Stimulated activated CD4-positive, alpha-beta T cell treated with anti-CD3 and anti-CD28 coated beads, Interleukin-2, amount 100 ng/mL, for 4 hours (primary cell): ENCODE data around the gene NLRP12.
"Not testable (repeated sequence)": the region's sequence is repeated elsewhere in the genome, so short reads cannot be mapped to it uniquely, and the experiment has no call there.

Experiments
- DNase-seq: peaks from one replicate; pipeline ENCODE4 v3.0.0-alpha.2; 2020; ENCODE audit warnings: low read depth

NLRP12 gene

GRCh38 chr19:53838446-53838845 is 14.3 kb upstream of the NLRP12 start:
- DNase-seq: not testable (repeated sequence)

- not testable (repeated sequence) for DNase-seq
Observed at GRCh38 chr19:53832861-53833260, 8.7 kb upstream of the NLRP12 start.

DNA sequence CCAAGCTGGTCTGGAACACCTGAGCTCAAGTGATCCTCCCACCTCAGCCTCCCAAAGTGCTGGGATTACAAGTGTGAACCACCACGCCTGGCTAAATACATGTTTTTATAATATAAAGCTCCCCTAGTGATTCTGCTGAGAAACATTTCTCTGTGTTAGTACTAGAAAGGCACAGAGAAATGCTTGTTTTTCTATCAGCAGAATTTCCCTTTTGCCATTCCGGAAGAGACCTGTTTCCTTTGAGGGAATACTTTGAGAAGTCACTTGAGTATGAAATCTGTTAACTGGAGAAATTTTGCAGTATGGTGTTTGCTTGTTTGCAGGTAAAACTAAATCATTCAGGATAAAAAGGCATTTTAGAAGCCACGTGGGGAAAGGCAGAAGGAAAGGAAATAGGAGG is 4.4 kb upstream of the NLRP12 start:
- DNase-seq: no peak

- no peak for DNase-seq
Observed at GRCh38 chr19:53826876-53827275, 2.8 kb upstream of the NLRP12 start.

DNA sequence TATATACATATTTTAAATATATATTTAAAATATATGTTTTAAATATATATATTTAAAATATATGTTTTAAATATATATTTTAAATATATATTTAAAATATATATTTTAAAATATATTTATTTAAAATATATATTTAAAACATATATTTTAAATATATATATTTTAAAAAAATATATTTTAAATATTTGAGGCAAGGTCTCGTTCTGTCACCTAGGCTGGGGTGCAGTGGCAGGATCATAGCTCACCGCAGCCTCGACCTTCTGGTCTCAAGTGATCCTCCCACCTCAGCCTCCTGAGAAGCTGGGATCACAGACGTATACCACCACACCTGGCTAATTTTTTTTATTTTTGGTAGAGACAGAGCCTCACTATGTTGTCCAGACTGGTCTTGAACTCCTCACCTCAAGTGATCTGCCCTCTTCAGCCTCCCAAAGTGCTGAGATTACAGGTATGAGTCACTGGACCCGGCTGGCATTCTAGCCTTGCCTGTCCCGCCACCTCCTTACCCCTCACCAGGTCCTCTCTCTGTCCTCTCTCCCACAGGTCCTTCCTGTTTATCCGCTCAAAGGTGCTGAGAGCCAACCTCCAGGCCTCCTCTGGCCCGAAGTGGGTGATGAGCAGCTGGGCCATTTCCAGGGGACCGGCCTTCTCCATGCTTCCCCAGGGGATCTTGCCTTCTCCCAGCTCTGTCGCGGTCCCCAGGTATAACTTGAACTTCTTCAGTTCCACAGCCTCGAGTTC is 564 bp downstream of the NLRP12 start:
- no peak for DNase-seq

- DNase-seq: no peak
Observed at GRCh38 chr19:53819861-53820260, 4.3 kb downstream of the NLRP12 start.

DNA sequence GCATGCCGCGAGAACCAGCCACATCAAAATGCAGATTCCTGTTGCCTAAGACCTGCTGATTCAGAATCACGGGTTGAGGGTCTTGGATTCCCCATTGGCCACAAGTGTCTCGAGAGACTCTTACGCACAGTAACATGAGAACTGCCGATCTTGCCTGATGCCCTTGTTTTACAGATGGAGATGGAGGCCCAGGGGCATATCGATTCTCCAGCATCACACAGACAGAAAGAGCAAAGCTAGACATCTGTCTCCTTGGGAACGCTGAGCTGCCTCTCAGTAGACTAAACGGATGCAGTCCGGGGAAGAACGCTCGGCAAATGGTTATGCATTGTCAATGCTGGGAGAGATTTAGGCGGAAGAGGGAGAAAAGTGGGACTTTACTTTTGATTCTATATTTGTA is 5.4 kb downstream of the NLRP12 start:
- DNase-seq: no peak

DNA sequence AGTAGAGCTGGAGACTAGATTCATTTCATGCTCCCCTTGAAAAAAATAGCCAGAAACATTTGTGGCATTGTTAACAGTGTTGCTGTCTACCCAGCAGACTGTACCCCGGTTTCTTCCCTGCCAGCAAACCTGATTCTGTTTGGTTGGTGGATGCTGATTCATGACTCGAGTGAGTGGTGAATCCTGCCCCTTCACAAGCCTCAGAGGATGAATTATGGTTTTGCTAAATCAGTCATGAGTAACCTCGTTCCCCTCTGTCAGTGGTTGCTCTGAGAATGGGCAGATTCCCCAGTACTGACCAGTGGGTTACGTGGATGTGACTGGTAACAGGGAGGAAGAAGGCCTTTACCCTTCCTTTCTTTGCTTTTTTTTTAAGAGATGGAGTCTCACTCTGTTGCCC is 10.1 kb downstream of the NLRP12 start:
- DNase-seq: no peak

DNA sequence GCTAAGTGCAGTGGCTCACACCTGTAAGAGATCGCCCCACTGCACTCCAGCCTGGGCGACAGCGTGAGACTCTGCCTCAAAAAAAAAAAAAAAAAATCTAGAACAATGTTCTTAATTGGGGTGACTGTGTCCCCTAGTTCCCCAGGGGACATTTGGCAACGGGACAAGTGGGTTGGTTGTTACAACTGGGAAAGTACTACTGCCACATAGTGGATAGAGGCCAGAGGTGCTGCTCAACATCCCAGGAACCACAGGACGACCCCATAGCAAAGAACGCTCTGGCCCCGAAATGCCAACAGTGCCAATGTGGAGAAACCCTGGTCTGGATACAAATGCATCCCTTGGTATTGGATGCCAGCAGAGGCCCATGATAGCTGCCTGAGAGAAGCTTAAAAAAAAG is 11.8 kb downstream of the NLRP12 start:
- DNase-seq: no peak

GRCh38 chr19:53810891-53811290 is 13.2 kb downstream of the NLRP12 start:
- DNase-seq: no peak

- no peak for DNase-seq
Observed at GRCh38 chr19:53810187-53810546, 13.9 kb downstream of the NLRP12 start.

- no peak for DNase-seq
Observed at GRCh38 chr19:53809518-53810186, 14.5 kb downstream of the NLRP12 start.

GRCh38 chr19:53808710-53809125 is 15.4 kb downstream of the NLRP12 start:
- DNase-seq: no peak

DNA sequence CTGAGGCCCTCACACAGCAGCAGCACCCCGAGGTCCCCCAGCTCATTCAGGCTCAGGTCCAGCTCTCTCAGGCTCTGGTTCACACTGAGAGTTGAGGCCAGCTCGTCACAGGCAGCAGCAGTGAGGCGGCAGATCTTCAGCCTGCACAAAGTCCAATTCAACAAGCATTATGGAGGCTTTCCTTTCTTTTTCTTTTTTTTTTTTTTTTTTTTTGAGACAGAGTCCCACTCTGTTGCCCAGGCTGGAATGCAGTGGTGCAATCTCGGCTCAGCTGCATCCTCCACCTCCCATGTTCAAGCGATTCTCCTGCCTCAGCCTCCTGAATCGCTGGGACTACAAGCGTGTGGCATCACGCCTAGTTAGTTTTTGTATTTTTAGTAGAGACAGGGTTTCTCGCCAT is 22.9 kb downstream of the NLRP12 start:
- DNase-seq: no peak

DNA sequence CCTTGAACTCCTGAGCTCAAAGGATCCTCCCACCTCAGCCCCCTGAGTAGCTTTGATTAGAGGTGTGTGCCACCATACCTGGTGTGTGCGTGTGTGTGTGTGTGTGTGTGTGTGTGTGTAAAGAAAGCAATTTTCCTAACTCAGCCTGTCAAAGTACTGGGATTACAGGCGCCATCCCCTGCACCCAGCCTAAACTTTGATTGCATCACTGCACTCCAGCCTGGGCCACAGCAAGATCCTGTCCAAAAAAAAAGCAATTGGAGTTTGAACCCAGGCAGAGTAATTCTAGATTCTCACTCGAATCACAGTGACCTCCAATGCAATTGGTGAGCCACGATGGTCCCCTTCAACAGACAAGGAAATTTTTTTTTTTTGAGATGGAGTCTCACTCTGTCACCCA is 29.1 kb downstream of the NLRP12 start:
- no peak for DNase-seq

DNA sequence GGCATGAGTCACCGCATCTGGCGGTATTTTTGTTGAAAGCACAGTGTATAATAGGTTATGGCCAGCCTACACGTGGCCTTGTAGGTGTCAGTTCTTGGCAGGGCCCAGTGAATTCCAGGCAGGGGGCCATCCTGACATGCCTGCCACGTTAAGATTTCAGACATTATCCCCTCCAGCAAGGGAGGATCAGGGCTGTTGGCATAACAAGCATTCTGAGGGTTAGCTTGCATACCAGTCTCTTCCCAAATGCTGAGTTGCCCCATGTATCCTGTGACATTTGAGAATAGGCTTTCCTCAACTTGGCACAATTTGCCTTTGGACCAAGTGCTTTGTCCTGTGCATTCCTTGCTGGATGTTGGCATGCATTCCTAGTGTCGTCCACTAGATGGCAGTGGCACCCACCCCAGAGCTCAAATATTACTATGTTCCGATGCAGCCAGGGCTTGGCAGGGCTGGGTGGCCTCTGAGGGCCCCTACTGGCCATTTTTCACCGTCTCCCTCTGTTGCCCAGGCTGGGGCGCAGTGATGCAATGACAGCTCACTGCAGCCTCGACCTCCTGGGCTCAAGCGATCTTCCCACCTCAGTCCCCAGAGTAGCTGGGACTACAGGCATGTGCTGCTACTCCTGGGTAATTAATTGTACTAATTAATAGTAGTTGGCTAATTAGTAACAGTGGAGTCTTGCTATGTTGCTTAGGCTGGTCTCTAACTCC is 31.2 kb downstream of the NLRP12 start:
- peak; percentile 58 for DNase-seq

GRCh38 chr19:53789708-53790678 is 34.1 kb downstream of the NLRP12 start:
- no peak for DNase-seq

- no peak for DNase-seq
Observed at GRCh38 chr19:53787266-53787665, 36.8 kb downstream of the NLRP12 start.

GRCh38 chr19:53786744-53787143 is 37.4 kb downstream of the NLRP12 start:
- no peak for DNase-seq

- no peak for DNase-seq
Observed at GRCh38 chr19:53785196-53785889, 38.8 kb downstream of the NLRP12 start.

DNA sequence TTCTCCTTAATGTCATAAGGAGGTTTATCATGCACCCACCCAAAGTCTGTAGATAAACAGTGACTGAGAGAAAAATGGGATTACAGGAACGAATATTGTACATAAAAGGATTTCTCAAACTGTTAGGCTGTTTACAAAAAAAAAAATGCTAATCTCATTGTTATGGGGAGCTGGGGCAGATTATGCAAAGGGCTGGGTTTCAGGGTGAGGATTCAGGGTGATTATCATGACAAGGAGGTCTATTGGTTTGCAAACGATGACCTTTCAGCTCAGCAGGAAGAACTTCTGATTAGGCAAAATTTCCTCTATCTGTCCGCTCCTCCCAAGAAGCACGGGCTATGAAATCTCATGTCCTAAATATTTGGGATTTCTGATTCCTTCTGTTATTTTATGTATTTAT is 41.4 kb downstream of the NLRP12 start:
- DNase-seq: no peak
